Testis (tissue), 3 donors: ENCODE data around the gene PNPLA6. TPM values are rescaled to one million over a fixed set of nuclear protein-coding genes. Genes with fewer than 3 reads are reported as not detected.
A peak's percentile ranks its signal among the peaks of the same experiment; 100 is the strongest.

Experiments
- DNase-seq: peaks from one replicate; pipeline ENCODE4 v3.0.0-alpha.2; 2019
- H3K27ac ChIP-seq, 2 donors: fragments of 200-600 bp; sonication (generic); one replicate each; pipeline ENCODE4 v1.5.1; 2019
- H3K27me3 ChIP-seq: fragments of 200-600 bp; sonication (generic); one replicate; pipeline ENCODE4 v1.5.1; 2019
- H3K36me3 ChIP-seq: fragments of 200-600 bp; sonication (generic); one replicate; pipeline ENCODE4 v1.5.1; 2017; ENCODE audit warnings: low read depth; ENCODE audit errors: missing control alignments
- H3K4me1 ChIP-seq: fragments of 200-600 bp; sonication (generic); one replicate; pipeline ENCODE4 v1.5.1; 2019
- H3K4me3 ChIP-seq, 2 donors: fragments of 200-600 bp; sonication (generic); one replicate each; pipeline ENCODE4 v1.5.1; 2017 to 2019
- H3K9me3 ChIP-seq: fragments of 200-600 bp; sonication (generic); one replicate; pipeline ENCODE4 v1.5.1; 2017
- POLR2A ChIP-seq: fragments of 450-650 bp; IDR thresholded peaks from one replicate; pipeline ENCODE4 v1.6.1; 2017; ENCODE audit warnings: antibody characterized with exemption, mild to moderate bottlenecking, moderate library complexity
- WGBS, 2 donors: methylation state at CpG; one replicate each; pipeline ENCODE4 v1.1.5; 2018; 5-methylcytosine and 5-hydroxymethylcytosine counted together
- intact Hi-C: fragments of 100-400 bp; cut with DNase I; formaldehyde crosslinking; loops from one replicate; pipeline ENCODE4 v1.15.1; 2023; ENCODE audit warnings: low total_unique reads
- polyA plus RNA-seq: library from polyadenylated mRNA; stranded (reverse); fragments of 350-450 nt; fragmentation: Illumina TruSeq; extraction: RNeasy Lipid Tissue Mini Kit (QIAGEN cat#74804); gene quantifications from one replicate; pipeline ENCODE4 v1.2.3, GENCODE V29; 2014; ENCODE audit warnings: low read depth, low replicate concordance; ENCODE audit not compliant: insufficient read depth
- total RNA-seq, 2 donors: library from RNA; depleted of rRNA; stranded (reverse); fragments of >200 nt; gene quantifications; one replicate each; pipeline ENCODE4 v1.2.3, GENCODE V29; 2016
- TF ChIP-seq, protein P1 (sequence below), 3 experiments: fragments of 450-650 bp in 2 of 3; fragments of 200-600 bp in 1 of 3; sonication (generic) in 1 of 3; IDR thresholded peaks; one replicate each; pipeline ENCODE4 v1.5.1; 2016 to 2019; ENCODE audit warnings: antibody characterized with exemption in 3 of 3, mild to moderate bottlenecking in 2 of 3, moderate library complexity in 1 of 3

The PNPLA6 gene
- total and polyA plus RNA-seq, 3 donors from 2014 or later, result 109 to 153 (median 143) TPM

DNA sequence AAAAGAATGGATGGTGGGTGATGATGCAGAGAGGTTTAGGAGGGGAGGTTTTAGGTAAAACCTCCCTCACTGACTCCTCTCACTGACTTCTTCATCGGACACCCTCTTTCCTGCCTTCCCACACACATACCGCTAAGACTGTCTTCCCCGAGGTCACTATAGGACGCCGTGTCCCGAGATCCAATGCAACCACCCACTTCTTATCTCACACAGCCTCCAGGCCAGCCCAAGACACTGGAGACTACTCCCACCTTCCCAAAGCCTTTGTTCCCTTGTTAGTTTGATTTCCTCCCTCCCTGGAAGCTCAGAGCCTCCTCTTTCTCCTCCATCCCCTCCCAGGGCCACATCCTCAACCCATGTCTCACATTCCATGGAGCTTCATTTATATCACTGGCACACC is 43.7 kb downstream of the PNPLA6 start:
- WGBS, 2 donors, result 36 to 51% methylated on average over 6 of the region's 6 CpGs
- H3K27me3 ChIP-seq, result no peaks in the 10 kb centered on the region
- no peak overlapping the region for H3K27ac ChIP-seq
- H3K4me1 ChIP-seq, result peaks cover 12% of the 10 kb centered on the region
- intact Hi-C loops, result no loop called here
- H3K4me3 ChIP-seq, result no peak overlapping the region
- H3K36me3 ChIP-seq, result no peaks in the 10 kb centered on the region
- no peaks in the 10 kb centered on the region for H3K9me3 ChIP-seq
- peak; percentile 88 for DNase-seq
- no peak for TF ChIP-seq POLR2A
- TF ChIP-seq, protein P1, sequence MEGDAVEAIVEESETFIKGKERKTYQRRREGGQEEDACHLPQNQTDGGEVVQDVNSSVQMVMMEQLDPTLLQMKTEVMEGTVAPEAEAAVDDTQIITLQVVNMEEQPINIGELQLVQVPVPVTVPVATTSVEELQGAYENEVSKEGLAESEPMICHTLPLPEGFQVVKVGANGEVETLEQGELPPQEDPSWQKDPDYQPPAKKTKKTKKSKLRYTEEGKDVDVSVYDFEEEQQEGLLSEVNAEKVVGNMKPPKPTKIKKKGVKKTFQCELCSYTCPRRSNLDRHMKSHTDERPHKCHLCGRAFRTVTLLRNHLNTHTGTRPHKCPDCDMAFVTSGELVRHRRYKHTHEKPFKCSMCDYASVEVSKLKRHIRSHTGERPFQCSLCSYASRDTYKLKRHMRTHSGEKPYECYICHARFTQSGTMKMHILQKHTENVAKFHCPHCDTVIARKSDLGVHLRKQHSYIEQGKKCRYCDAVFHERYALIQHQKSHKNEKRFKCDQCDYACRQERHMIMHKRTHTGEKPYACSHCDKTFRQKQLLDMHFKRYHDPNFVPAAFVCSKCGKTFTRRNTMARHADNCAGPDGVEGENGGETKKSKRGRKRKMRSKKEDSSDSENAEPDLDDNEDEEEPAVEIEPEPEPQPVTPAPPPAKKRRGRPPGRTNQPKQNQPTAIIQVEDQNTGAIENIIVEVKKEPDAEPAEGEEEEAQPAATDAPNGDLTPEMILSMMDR (IDR thresholded peaks at IDR 0.05), result no peak

DNA sequence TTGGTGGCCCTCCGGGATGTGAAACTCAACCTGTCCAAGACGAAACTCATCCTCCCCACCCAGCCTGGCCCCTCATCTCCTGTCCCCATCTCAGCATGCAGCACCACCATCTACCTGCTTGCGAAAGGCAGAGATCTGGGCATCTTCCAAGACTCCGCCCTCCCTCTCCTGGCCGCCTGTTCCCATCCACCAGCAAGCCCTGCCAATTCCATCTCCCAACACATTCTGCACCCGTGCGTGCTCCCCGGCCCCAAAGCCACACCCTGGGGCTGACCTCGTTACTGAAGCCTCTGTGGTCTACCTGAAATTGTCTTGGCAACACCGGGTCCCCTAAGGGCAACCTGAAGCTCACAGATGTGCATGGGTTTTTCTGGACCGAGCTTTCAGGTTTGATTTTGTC is 46.9 kb downstream of the PNPLA6 start:
- H3K9me3 ChIP-seq, result no peaks in the 10 kb centered on the region
- peaks cover 12% of the 10 kb centered on the region for H3K4me1 ChIP-seq
- no peaks in the 10 kb centered on the region for H3K36me3 ChIP-seq
- H3K27me3 ChIP-seq, result no peaks in the 10 kb centered on the region
- 66 to 74% methylated on average over 11 of the region's 11 CpGs for WGBS, 2 donors
- TF ChIP-seq, protein P1 (IDR thresholded peaks at IDR 0.05), result no peak
- TF ChIP-seq POLR2A, result no peak
- no peak for DNase-seq
- intact Hi-C loops, result no loop called here
- H3K27ac ChIP-seq, result no peak overlapping the region
- H3K4me3 ChIP-seq, result no peak overlapping the region

DNA sequence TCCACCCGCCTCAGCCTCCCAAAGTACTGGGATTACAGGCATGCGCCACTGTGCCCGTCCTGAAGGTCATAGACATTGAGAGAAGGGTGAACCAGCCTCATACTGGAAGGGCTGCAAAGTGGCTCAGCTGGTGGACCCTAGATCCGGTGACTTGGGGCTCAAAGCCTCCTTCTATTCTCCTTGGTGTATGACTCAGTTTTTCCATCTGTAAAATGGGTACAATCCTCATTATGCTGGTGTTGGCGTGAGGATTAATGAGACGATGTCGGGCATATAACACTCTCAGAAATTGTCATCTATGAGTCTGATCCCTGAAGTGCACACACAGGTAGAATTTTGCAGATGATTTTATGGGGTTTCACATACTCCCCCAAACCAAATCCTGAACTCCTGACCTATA is 54.3 kb downstream of the PNPLA6 start:
- WGBS, 2 donors, result 89 to 92% methylated on average over 6 to 7 of the region's 7 CpGs
- TF ChIP-seq, protein P1 (IDR thresholded peaks at IDR 0.05), result no peak
- no peak for TF ChIP-seq POLR2A
- Histone ChIP-seq H3K27ac (no peak overlapping the region), H3K27me3 (no peaks in the 10 kb centered on the region), H3K36me3 (no peaks in the 10 kb centered on the region), H3K4me3 (no peak overlapping the region), H3K9me3 (no peaks in the 10 kb centered on the region), H3K4me1 (no peaks in the 10 kb centered on the region)
- no peak for DNase-seq
- intact Hi-C loops, result no loop called here

DNA sequence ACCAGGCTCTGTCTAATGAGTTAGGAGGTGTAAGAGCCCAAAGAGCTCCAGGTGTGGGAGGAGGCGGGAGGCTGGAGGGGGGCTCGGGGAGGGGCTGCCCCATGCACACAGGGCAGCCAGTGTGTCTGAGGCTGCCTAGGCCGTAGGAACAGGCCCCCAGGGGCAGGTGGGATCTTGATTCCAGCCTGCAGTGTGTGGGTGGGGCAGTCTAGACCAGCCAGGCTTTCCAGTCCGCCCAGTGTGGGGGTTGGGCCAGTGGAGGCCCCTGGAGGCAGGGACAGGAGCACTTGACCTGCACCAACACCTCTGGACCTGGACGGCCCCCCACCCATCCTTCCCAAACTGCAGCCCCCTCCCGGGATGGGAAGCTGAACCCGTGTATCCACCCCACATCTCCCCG is 54.7 kb downstream of the PNPLA6 start:
- H3K36me3 ChIP-seq, result no peaks in the 10 kb centered on the region
- no peaks in the 10 kb centered on the region for H3K27me3 ChIP-seq
- H3K27ac ChIP-seq, result no peak overlapping the region
- no peaks in the 10 kb centered on the region for H3K4me1 ChIP-seq
- TF ChIP-seq, protein P1 (IDR thresholded peaks at IDR 0.05), result no peak
- TF ChIP-seq POLR2A, result no peak
- no peaks in the 10 kb centered on the region for H3K9me3 ChIP-seq
- H3K4me3 ChIP-seq, result no peak overlapping the region
- intact Hi-C loops, result no loop called here
- DNase-seq, result no peak
- 59% methylated on average over 8 of the region's 8 CpGs; no CpG with 5 or more reads in 1 of the 2 donors for WGBS, 2 donors

DNA sequence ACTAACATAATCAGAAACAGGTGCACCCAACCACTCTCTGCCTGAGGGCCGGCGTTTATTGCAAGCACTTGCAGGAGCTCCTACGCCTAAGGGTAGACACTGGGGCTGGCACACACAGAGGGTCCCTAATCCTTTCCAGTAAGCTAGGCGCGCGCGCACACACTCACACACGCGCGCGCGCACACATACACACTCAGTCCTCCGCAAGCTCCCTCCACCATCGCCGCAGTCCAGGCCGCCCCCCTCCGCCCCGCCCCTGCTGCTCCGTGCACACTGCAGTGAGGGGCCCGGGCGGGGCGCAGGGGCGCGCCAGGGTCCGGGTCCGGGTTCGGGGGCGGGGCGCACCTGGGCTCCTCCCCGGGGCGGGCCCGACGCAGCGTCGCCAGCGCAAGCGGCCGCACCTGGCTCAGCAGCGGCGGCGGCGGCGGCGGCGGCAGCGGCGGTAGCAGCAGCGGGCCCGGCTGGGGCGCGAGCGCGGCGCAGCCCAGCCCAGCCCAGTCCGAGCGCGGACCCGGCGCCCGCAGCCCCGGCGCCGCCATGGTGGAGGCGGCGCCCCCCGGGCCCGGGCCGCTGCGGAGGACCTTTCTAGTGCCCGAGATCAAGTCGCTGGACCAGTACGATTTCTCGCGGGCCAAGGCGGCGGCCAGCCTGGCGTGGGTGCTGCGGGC is 60.1 kb downstream of the PNPLA6 start, which contains the start of gene CAMSAP3:
CAMSAP3 (plus strand) TSS at position 398 of the 668 bp plus-strand sequence; CDS start at position 538, 140 bp downstream.
- no peak for DNase-seq
- peak within 1 kb of the TSS; percentile 23 to 68 for H3K27ac ChIP-seq
- 0 to 1% methylated on average over 4 to 30 of the region's 78 CpGs for WGBS, 2 donors

More for the DNA sequence above, 60.1 kb downstream of the PNPLA6 start, which contains the start of gene CAMSAP3:
- no peaks in the 10 kb centered on the region for H3K36me3 ChIP-seq
- TF ChIP-seq, protein P1 (IDR thresholded peaks at IDR 0.05), result no peak
- TF ChIP-seq POLR2A, result no peak
- H3K9me3 ChIP-seq, result no peaks in the 10 kb centered on the region
- H3K4me1 ChIP-seq, result peaks cover 3% of the 10 kb centered on the region
- intact Hi-C loops, result no loop called here
- H3K4me3 ChIP-seq, result peak within 1 kb of the TSS; percentile 45 to 64
- no peaks in the 10 kb centered on the region for H3K27me3 ChIP-seq
